Measurements from ENCODE around the gene PCTP. TPM values are rescaled to one million over a fixed set of nuclear protein-coding genes. Genes with fewer than 3 reads are reported as not detected.

Gene PCTP
- polyA plus RNA-seq, 4 donors: 29.3 to 36.7 (median 31.0) TPM

- no peak for DNase-seq (ENCODE audit: low read depth in 4 of 4, low spot score in 3 of 4)
These were observed 33.8 kb downstream of the PCTP start for GRCh38 chr17:55784666-55785065.

GRCh38 chr17:55785181-55785580 is 34.3 kb downstream of the PCTP start:
- no peak for DNase-seq (ENCODE audit: low read depth in 4 of 4, low spot score in 3 of 4)

- DNase-seq (ENCODE audit: low read depth in 4 of 4, low spot score in 3 of 4): no peak
These were observed 42.4 kb downstream of the PCTP start for GRCh38 chr17:55793272-55793671.

- no peak for DNase-seq (ENCODE audit: low read depth in 4 of 4, low spot score in 3 of 4)
These were observed 44.1 kb downstream of the PCTP start for GRCh38 chr17:55794725-55795482.

GRCh38 chr17:55806745-55807495 is 56.1 kb downstream of the PCTP start:
- no peak for DNase-seq (ENCODE audit: low read depth in 4 of 4, low spot score in 3 of 4)

GRCh38 chr17:55811536-55811935 is 60.7 kb downstream of the PCTP start:
- DNase-seq (ENCODE audit: low read depth in 4 of 4, low spot score in 3 of 4): no peak

- no peak for DNase-seq (ENCODE audit: low read depth in 4 of 4, low spot score in 3 of 4)
These were observed 61.5 kb downstream of the PCTP start for GRCh38 chr17:55812323-55812722.

- no peak for DNase-seq (ENCODE audit: low read depth in 4 of 4, low spot score in 3 of 4)
These were observed 63.1 kb downstream of the PCTP start for GRCh38 chr17:55813944-55814343.

- DNase-seq (ENCODE audit: low read depth in 4 of 4, low spot score in 3 of 4): no peak
These were observed 63.5 kb downstream of the PCTP start for GRCh38 chr17:55814377-55814776.

GRCh38 chr17:55816532-55817396 is 65.9 kb downstream of the PCTP start:
- no peak for DNase-seq (ENCODE audit: low read depth in 4 of 4, low spot score in 3 of 4)

GRCh38 chr17:55817397-55817709 is 66.5 kb downstream of the PCTP start:
- DNase-seq (ENCODE audit: low read depth in 4 of 4, low spot score in 3 of 4): no peak

GRCh38 chr17:55818026-55818425 is 67.2 kb downstream of the PCTP start:
- no peak for DNase-seq (ENCODE audit: low read depth in 4 of 4, low spot score in 3 of 4)

GRCh38 chr17:55818451-55819375 is 67.9 kb downstream of the PCTP start:
- DNase-seq (ENCODE audit: low read depth in 4 of 4, low spot score in 3 of 4): no peak

GRCh38 chr17:55820675-55821074 is 69.8 kb downstream of the PCTP start:
- no peak for DNase-seq (ENCODE audit: low read depth in 4 of 4, low spot score in 3 of 4)

GRCh38 chr17:55822028-55822427 is 71.2 kb downstream of the PCTP start:
- DNase-seq (ENCODE audit: low read depth in 4 of 4, low spot score in 3 of 4): no peak

GRCh38 chr17:55825213-55825612 is 74.4 kb downstream of the PCTP start:
- no peak for DNase-seq (ENCODE audit: low read depth in 4 of 4, low spot score in 3 of 4)
